Neutrophil (primary cell): ENCODE measurements around the gene CACNA1I.

Experiments used
- H3K27ac ChIP-seq: fragments of 200-600 bp; sonication (generic); 2 replicates; pipeline ENCODE4 v1.5.1; 2016; ENCODE audit warnings: mild to moderate bottlenecking, moderate library complexity
- H3K27me3 ChIP-seq: fragments of 200-600 bp; sonication (generic); 2 replicates; pipeline ENCODE4 v1.6.0; 2016; ENCODE audit warnings: mild to moderate bottlenecking
- H3K36me3 ChIP-seq: fragments of 200-600 bp; sonication (generic); 2 replicates; pipeline ENCODE4 v1.5.1; 2017
- H3K4me1 ChIP-seq, 2 experiments: fragments of 200-600 bp in 1 of 2; sonication (generic) in 1 of 2; 1 replicate in 1 of 2; 2 replicates in 1 of 2; pipeline versions ENCODE4 v1.5.1 to v1.6.1; 2013 to 2016; ENCODE audit warnings: low read depth in 1 of 2, low read length in 1 of 2, mild to moderate bottlenecking in 1 of 2, moderate library complexity in 1 of 2; ENCODE audit not compliant: control insufficient read depth in 1 of 2, insufficient read depth in 1 of 2
- H3K4me3 ChIP-seq, 2 experiments: fragments of 200-600 bp in 1 of 2; sonication (generic) in 1 of 2; 1 replicate in 1 of 2; 2 replicates in 1 of 2; pipeline ENCODE4 v1.5.1; 2013 to 2016; ENCODE audit warnings: low read depth in 1 of 2, low read length in 1 of 2, mild to moderate bottlenecking in 1 of 2, moderate library complexity in 1 of 2
- H3K9me3 ChIP-seq: fragments of 200-600 bp; sonication (generic); 2 replicates; pipeline ENCODE4 v1.5.1; 2016
- TF ChIP-seq, protein P1 (sequence below): fragments of 200-600 bp; sonication (generic); IDR thresholded peaks from 2 replicates; pipeline ENCODE4 v1.5.1; 2016; ENCODE audit warnings: antibody characterized with exemption

Gene CACNA1I

DNA sequence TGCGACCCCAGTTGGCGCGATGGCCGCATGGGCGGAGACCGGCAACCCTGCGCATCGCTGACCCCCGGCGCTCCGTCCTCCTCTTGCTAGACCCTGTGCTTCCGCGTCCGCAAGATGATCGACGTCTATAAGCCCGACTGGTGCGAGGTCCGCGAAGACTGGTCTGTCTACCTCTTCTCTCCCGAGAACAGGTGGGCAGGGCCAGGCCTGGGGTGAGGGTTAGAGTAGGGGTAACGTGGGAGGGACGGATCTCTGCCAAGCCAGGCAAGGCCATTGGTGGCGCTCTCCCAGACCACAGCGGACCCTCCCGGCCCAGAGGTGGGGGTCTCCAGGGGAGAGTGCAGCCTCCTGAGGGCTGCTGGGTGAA, 92.1 kb downstream of the CACNA1I start:
- Histone ChIP-seq H3K4me1 (peaks cover 5 to 7% of the 10 kb centered on the region in 2 experiments), H3K9me3 (no peaks in the 10 kb centered on the region), H3K4me3 (no peak overlapping the region), H3K36me3 (no peaks in the 10 kb centered on the region), H3K27ac (no peak overlapping the region), H3K27me3 (peaks cover 99% of the 10 kb centered on the region)
- TF ChIP-seq, protein P1, sequence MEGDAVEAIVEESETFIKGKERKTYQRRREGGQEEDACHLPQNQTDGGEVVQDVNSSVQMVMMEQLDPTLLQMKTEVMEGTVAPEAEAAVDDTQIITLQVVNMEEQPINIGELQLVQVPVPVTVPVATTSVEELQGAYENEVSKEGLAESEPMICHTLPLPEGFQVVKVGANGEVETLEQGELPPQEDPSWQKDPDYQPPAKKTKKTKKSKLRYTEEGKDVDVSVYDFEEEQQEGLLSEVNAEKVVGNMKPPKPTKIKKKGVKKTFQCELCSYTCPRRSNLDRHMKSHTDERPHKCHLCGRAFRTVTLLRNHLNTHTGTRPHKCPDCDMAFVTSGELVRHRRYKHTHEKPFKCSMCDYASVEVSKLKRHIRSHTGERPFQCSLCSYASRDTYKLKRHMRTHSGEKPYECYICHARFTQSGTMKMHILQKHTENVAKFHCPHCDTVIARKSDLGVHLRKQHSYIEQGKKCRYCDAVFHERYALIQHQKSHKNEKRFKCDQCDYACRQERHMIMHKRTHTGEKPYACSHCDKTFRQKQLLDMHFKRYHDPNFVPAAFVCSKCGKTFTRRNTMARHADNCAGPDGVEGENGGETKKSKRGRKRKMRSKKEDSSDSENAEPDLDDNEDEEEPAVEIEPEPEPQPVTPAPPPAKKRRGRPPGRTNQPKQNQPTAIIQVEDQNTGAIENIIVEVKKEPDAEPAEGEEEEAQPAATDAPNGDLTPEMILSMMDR = no peak

DNA sequence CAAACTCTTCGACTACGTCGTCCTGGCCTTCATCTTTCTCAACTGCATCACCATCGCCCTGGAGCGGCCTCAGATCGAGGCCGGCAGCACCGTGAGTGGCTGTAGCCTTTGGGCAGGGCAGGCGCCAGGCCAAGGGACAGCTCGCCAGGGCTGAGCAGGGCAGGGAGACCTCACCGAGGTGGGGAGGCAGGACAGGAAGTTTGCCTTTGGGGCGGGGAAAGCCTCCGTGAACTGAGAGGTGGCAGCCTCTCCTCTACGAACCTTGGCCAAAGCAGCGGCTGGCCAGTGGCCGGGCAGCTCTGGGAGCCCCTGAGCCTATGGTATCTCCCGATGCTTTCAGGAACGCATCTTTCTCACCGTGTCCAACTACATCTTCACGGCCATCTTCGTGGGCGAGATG, 93.2 kb downstream of the CACNA1I start:
- TF ChIP-seq, protein P1 = no peak
- Histone ChIP-seq H3K27me3 (peaks cover 99% of the 10 kb centered on the region), H3K4me1 (peaks cover 5 to 7% of the 10 kb centered on the region in 2 experiments)

DNA sequence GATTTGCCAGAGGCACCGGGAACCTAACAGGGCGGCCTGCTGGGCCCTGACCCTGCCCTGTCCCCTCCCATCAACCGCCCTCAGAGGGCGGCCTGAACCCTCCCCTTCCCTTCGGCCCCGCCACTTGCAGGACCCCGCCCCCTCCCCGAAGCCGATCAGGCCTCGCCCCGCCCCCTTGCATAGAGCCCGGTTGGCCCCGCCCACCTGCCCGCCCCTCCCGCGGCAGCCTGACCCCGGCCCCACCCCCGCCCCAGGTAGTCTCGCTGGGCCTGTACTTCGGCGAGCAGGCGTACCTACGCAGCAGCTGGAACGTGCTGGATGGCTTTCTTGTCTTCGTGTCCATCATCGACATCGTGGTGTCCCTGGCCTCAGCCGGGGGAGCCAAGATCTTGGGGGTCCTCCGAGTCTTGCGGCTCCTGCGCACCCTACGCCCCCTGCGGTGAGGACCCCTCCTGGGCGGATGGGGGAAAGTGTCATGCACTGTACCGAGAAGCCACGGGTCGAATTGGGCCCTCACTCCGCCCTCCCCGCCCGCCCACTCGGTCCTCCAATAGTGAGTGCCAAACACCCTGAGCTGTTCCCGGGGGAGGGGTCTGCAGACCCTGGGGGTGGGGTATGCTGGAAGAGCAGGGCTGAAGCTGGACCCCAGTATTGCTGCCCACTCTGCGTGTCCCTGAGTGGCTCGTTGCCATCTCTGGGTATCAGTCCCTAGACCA, 94.1 kb downstream of the CACNA1I start:
- no peaks in the 10 kb centered on the region for H3K9me3 ChIP-seq
- peaks cover 5 to 7% of the 10 kb centered on the region in 2 experiments for H3K4me1 ChIP-seq
- no peak overlapping the region for H3K4me3 ChIP-seq
- H3K27ac ChIP-seq = no peak overlapping the region
- peaks cover 98% of the 10 kb centered on the region for H3K27me3 ChIP-seq
- TF ChIP-seq, protein P1 = no peak
- no peaks in the 10 kb centered on the region for H3K36me3 ChIP-seq

More for the DNA sequence above, 93.2 kb downstream of the CACNA1I start:
- no peaks in the 10 kb centered on the region for H3K9me3 ChIP-seq
- H3K27ac ChIP-seq = no peak overlapping the region
- no peak overlapping the region for H3K4me3 ChIP-seq
- H3K36me3 ChIP-seq = no peaks in the 10 kb centered on the region

DNA sequence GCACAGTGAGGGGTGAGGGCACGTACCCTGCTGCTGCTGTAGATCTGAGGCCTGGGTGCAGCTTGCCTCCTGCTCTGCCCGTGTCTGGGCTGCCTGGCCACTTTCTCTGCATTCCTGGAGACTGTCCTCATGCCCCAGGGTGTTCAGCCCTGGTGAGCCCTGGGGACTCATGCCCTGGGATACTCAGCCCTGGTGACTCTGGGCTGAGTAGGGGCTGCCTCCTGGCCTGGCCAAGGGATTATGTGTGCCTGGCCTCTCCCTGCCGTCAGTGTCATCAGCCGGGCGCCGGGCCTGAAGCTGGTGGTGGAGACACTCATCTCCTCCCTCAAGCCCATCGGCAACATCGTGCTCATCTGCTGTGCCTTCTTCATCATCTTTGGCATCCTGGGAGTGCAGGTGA, 94.7 kb downstream of the CACNA1I start:
- H3K27me3 ChIP-seq = peaks cover 92% of the 10 kb centered on the region
- H3K9me3 ChIP-seq = no peaks in the 10 kb centered on the region
- no peak overlapping the region for H3K27ac ChIP-seq
- H3K4me1 ChIP-seq = peaks cover 5 to 7% of the 10 kb centered on the region in 2 experiments
- H3K4me3 ChIP-seq = no peak overlapping the region
- TF ChIP-seq, protein P1 = no peak
- no peaks in the 10 kb centered on the region for H3K36me3 ChIP-seq

DNA sequence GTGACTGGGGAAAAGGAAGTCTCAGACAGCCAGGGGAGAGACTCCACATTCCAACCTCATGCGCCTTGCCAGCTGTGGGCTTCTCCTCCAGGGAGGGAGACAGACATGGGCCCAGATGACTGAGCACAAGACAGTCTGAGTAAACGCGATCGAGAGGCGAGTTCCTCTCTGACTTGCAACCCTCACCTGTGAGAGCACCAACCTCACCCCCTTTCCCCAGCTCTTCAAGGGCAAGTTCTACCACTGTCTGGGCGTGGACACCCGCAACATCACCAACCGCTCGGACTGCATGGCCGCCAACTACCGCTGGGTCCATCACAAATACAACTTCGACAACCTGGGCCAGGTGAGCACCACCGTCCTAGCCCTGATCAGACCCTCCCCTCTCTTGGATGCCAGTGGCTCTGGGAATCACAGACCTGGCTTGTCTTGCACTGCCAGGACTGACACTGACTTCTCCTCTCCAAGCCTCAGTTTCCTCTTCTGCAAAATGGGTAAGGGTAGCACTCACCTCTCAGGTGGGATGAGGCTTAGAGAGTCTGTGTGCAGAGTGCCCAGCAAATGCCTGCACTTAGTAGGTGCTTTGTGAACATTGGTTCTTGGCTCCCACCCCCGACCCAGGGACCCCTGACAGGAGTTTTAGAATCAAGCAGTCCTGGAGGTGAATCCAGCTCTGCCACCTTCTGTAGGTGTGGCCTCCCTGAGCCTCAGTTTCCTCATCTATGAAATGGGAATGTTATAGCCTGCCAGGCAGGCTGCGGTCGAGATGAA, 95.3 kb downstream of the CACNA1I start:
- H3K4me3 ChIP-seq = no peak overlapping the region
- no peak overlapping the region for H3K27ac ChIP-seq
- peaks cover 86% of the 10 kb centered on the region for H3K27me3 ChIP-seq
- H3K4me1 ChIP-seq = peaks cover 5 to 7% of the 10 kb centered on the region in 2 experiments
- no peaks in the 10 kb centered on the region for H3K36me3 ChIP-seq
- TF ChIP-seq, protein P1 = no peak
- H3K9me3 ChIP-seq = no peaks in the 10 kb centered on the region
